HCT116 (cell line): Measurements from ENCODE around the gene SDK1. TPM values are rescaled to one million over a fixed set of nuclear protein-coding genes. Genes with fewer than 3 reads are reported as not detected.

Source experiments
- ATAC-seq: fragments of 200-7000 bp; cut with Tn5 transposase; 2 replicates; pipeline ENCODE4 v1.9.1; 2020; ENCODE audit warnings: mild to moderate bottlenecking, moderate library complexity
- BruUV-seq: library from RNA; stranded (reverse); fragments of 400-500 nt; replicated peaks from 2 replicates; lab custom pipeline; 2021; lab: Mats Ljungman, UMichigan
- CTCF ChIA-PET: fragments of 300-600 bp; sonication (Branson Sonifier 250); formaldehyde crosslinking; loops from one replicate; lab custom pipeline; 2021; ENCODE audit warnings: antibody characterized with exemption; lab: Charles Lee
- POLR2A ChIA-PET: fragments of 300-600, 350-600 bp; sonication (Branson Sonifier 250); formaldehyde crosslinking; loops from one replicate; lab custom pipeline; 2021; ENCODE audit warnings: antibody characterized with exemption; lab: Charles Lee
- RAD21 ChIA-PET, 2 experiments: fragments of 300-600 bp; sonication (Branson Sonifier 250); formaldehyde crosslinking; loops; one replicate each; lab custom pipeline; 2023; ENCODE audit warnings: low total read pairs in 2 of 2; ENCODE audit not compliant: uncharacterized antibody in 2 of 2, unreplicated experiment in 2 of 2, low non-redundant PET in 1 of 2; lab: Charles Lee
- DNase-seq: peaks from one replicate; pipeline ENCODE4 v3.0.0-alpha.2; 2010; ENCODE audit warnings: low read depth, low spot score
- H2AFZ ChIP-seq: fragments of 200-600 bp; shearing (Covaris generic), sonication (generic); 2 replicates; pipeline ENCODE4 v1.6.1; 2017; ENCODE audit warnings: low read depth, mixed run types, mixed read lengths, antibody characterized with exemption, low read length; ENCODE audit not compliant: poor library complexity, severe bottlenecking
- H3K27ac ChIP-seq: 2 replicates; pipeline ENCODE4 v1.5.1; 2012; ENCODE audit warnings: low read depth, low read length
- H3K27me3 ChIP-seq: fragments of 200-600 bp; sonication (generic); 2 replicates; pipeline ENCODE4 v1.6.1; 2016; ENCODE audit warnings: mixed run types, low read length, mixed read lengths; ENCODE audit not compliant: insufficient read depth
- H3K36me3 ChIP-seq, 2 experiments: fragments of 200-500 bp in 1 of 2; fragments of 200-600 bp in 1 of 2; sonication (Bioruptor generic) in 1 of 2; sonication (generic) in 1 of 2; 2 replicates each; pipeline versions ENCODE4 v1.5.1 to v1.6.1; 2014 to 2016; ENCODE audit warnings: low read length in 2 of 2, inconsistent platforms in 1 of 2, mixed read lengths in 1 of 2, mixed run types in 1 of 2; ENCODE audit not compliant: insufficient read depth in 2 of 2, control insufficient read depth in 1 of 2
- H3K4me1 ChIP-seq, 2 experiments: fragments of 200-600 bp in 1 of 2; sonication (generic) in 1 of 2; 2 replicates each; pipeline versions ENCODE4 v1.5.1 to v1.6.1; 2012 to 2017; ENCODE audit warnings: low read length in 2 of 2, inconsistent platforms in 1 of 2, mild to moderate bottlenecking in 1 of 2, mixed read lengths in 1 of 2, mixed run types in 1 of 2, moderate library complexity in 1 of 2; ENCODE audit not compliant: insufficient read depth in 2 of 2, control insufficient read depth in 1 of 2
- H3K4me2 ChIP-seq: fragments of 200-600 bp; sonication (generic); 2 replicates; pipeline ENCODE4 v1.6.1; 2017; ENCODE audit warnings: mixed run types, low read length, mixed read lengths
- H3K4me3 ChIP-seq, 2 experiments: fragments of 200-600 bp in 1 of 2; sonication (generic) in 1 of 2; replicated peaks in 1 of 2; 2 replicates each; pipeline ENCODE4 v1.5.1; 2011 to 2016; ENCODE audit warnings: low read length in 2 of 2, control low read depth in 1 of 2, low read depth in 1 of 2, mild to moderate bottlenecking in 1 of 2, mixed read lengths in 1 of 2, mixed run types in 1 of 2
- H3K79me2 ChIP-seq: fragments of 200-600 bp; sonication (generic); 2 replicates; pipeline ENCODE4 v1.6.1; 2017; ENCODE audit warnings: mild to moderate bottlenecking, mixed run types, low read length, moderate library complexity, mixed read lengths; ENCODE audit not compliant: insufficient read depth
- H3K9ac ChIP-seq: fragments of 200-600 bp; sonication (generic); 2 replicates; pipeline ENCODE4 v1.6.1; 2016; ENCODE audit warnings: low read length, mixed read lengths
- H3K9me2 ChIP-seq: fragments of 200-600 bp; sonication (generic), shearing (Covaris generic); 2 replicates; pipeline ENCODE4 v1.6.1; 2017; ENCODE audit warnings: mixed run types, mild to moderate bottlenecking, moderate library complexity; ENCODE audit not compliant: insufficient read depth
- H3K9me3 ChIP-seq, 2 experiments: fragments of 200-500 bp in 1 of 2; fragments of 200-600 bp in 1 of 2; sonication (Bioruptor generic) in 1 of 2; sonication (generic) in 1 of 2; 2 replicates each; pipeline ENCODE4 v1.6.1; 2014 to 2017; ENCODE audit warnings: low read length in 2 of 2, mixed read lengths in 2 of 2, inconsistent platforms in 1 of 2, low read depth in 1 of 2, mild to moderate bottlenecking in 1 of 2, mixed run types in 1 of 2, moderate library complexity in 1 of 2; ENCODE audit not compliant: control insufficient read depth in 1 of 2, insufficient read depth in 1 of 2
- H4K20me1 ChIP-seq: fragments of 200-600 bp; sonication (generic), shearing (Covaris generic); 2 replicates; pipeline ENCODE4 v1.6.1; 2017; ENCODE audit warnings: mixed run types, mild to moderate bottlenecking, moderate library complexity; ENCODE audit not compliant: insufficient read depth
- EGR1 ChIP-seq: IDR thresholded peaks from 2 replicates; pipeline ENCODE4 v1.6.1; 2012; ENCODE audit warnings: low read depth
- ELF1 ChIP-seq: IDR thresholded peaks from 2 replicates; pipeline ENCODE4 v1.6.1; 2012; ENCODE audit warnings: low read depth, borderline replicate concordance
- EZH2phosphoT487 ChIP-seq: fragments of 200-600 bp; IDR thresholded peaks from 2 replicates; pipeline ENCODE4 v1.6.1; 2018; ENCODE audit warnings: antibody characterized with exemption, borderline replicate concordance
- FOSL1 ChIP-seq: IDR thresholded peaks from 2 replicates; pipeline ENCODE4 v1.6.1; 2012; ENCODE audit warnings: low read depth
- JUND ChIP-seq: IDR thresholded peaks from 2 replicates; pipeline ENCODE4 v1.6.1; 2012
- SP1 ChIP-seq: IDR thresholded peaks from 2 replicates; pipeline ENCODE4 v1.6.1; 2012; ENCODE audit warnings: low read depth
- SRF ChIP-seq: IDR thresholded peaks from 2 replicates; pipeline ENCODE4 v1.6.1; 2012; ENCODE audit warnings: low read depth
- YY1 ChIP-seq: IDR thresholded peaks from 2 replicates; pipeline ENCODE4 v1.6.1; 2011; ENCODE audit warnings: low read length, low read depth, moderate library complexity, mild to moderate bottlenecking; ENCODE audit not compliant: insufficient replicate concordance; ENCODE audit errors: extremely low read depth
- ZBTB33 ChIP-seq: IDR thresholded peaks from 2 replicates; pipeline ENCODE4 v1.6.1; 2011; ENCODE audit warnings: mild to moderate bottlenecking, low read length, moderate library complexity; ENCODE audit not compliant: insufficient replicate concordance; ENCODE audit errors: extremely low read depth
- ZFX ChIP-seq: fragments of 450-650 bp; IDR thresholded peaks from 2 replicates; pipeline ENCODE4 v1.6.1; 2017
- ZNF274 ChIP-seq: fragments of 200-500 bp; sonication (Bioruptor generic); IDR thresholded peaks from 2 replicates; pipeline ENCODE4 v1.6.1; 2014; ENCODE audit warnings: mild to moderate bottlenecking, low read depth, low read length, inconsistent platforms
- intact Hi-C: fragments of 100-400 bp; cut with micrococcal nuclease; formaldehyde crosslinking; loops from 2 replicates; pipeline ENCODE4 v1.10.0; 2022
- total RNA-seq: library from RNA; stranded (reverse); gene quantifications from one replicate; pipeline ENCODE4 v1.2.1, GENCODE V29; 2021; ENCODE audit not compliant: unreplicated experiment

The SDK1 gene
- total RNA-seq, 1 experiment from 2014 or later: 0.05 TPM

- ChIA-PET RAD21 (no interaction called here), POLR2A (no interaction called here), CTCF (no interaction called here)
- Histone ChIP-seq H3K79me2 (no peaks in the 10 kb centered on the region), H3K27ac (no peak overlapping the region), H3K36me3 (no peaks in the 10 kb centered on the region), H3K9me3 (no peaks in the 10 kb centered on the region), H3K27me3 (peaks cover 18% of the 10 kb centered on the region), H3K4me1 (no peaks in the 10 kb centered on the region; a peak in 1 of 4 replicates), H4K20me1 (no peaks in the 10 kb centered on the region), H3K9me2 (no peaks in the 10 kb centered on the region), H3K4me2 (no peak overlapping the region), H2AFZ (no peak overlapping the region), H3K9ac (no peak overlapping the region), H3K4me3 (no peak overlapping the region)
- no peak for TF ChIP-seq FOSL1
- no peak for TF ChIP-seq EZH2phosphoT487
- TF ChIP-seq ZBTB33: no peak
- no peak for TF ChIP-seq ZNF274
- no peak for TF ChIP-seq SP1
- TF ChIP-seq JUND: no peak
- TF ChIP-seq ZFX: no peak
- no peak for TF ChIP-seq ELF1
- TF ChIP-seq EGR1: no peak
- TF ChIP-seq YY1: no peak
- TF ChIP-seq SRF: no peak
- no TSS peak for BruUV-seq
- DNase-seq (no peak), ATAC-seq (no peak)
- intact Hi-C loops: no loop called here
Measured at GRCh38 chr7:3957472-3958108, 656.5 kb downstream of the SDK1 start.
